Purkinje cell (primary cell): ENCODE results near the gene ZNF544. TPM values are rescaled to one million over a fixed set of nuclear protein-coding genes. Genes with fewer than 3 reads are reported as not detected.

Experiments used
- polyA plus RNA-seq: library from polyadenylated mRNA; unstranded; fragments of >200 nt; fragmentation: Nextera tagmentation; gene quantifications from 2 replicates; pipeline ENCODE4 v1.2.1, GENCODE V29; 2014

Gene ZNF544
- polyA plus RNA-seq = 18.3 and 31.5 TPM in 2 replicates

GRCh38 chr19:58228585-58229254 is at the start of gene ZNF544:
Gene ZNF544 (plus strand): TSS chr19:58228914. CDS start chr19:58244024, 15,110 bp downstream.

DNA sequence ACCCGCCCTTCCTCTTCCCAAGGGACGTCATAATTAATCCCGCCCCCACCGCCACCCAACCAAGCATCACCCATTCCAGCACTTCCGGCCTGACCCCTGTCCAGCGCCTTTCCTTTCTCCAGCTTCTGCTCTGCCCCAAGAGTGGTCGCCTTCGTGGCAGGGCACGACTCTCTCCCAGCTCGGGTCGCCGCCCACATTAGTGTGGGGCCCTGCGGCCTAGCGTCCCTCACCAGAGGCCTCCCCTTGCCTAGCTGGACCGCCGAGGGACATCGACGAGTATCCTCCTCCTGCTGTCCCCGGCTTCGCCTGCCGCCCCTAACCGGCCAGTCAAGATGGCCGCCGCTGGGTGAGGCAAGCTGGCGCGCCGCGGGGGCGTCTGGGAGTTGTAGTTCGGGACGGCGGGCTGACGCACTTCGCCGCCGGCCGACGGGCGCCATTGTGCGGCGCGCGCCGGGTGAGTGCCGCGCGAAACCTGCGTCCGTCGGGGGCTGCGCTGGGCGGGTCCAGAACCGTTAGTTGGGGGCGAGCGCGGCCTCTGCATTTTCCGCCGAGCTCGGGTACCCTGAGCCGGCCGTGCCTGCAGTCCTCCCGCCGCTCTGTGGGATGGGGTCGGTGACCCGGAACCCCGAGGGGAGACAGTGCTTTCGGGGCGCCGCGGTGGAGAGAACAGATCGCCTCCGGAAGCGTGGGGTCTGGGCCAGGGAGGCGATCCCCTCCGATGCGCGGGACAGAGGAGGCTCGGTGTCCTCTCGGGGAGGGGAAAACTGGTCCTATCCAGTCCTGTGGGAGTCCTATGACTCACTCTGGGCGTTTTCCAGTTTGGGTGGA is 45.5 kb upstream of the ZNF544 start, which contains the start of gene ZNF274:
ZNF274 (plus strand) TSS at position 73 of the 828 bp plus-strand sequence. CDS start 905 bp downstream, outside the sequence.

DNA sequence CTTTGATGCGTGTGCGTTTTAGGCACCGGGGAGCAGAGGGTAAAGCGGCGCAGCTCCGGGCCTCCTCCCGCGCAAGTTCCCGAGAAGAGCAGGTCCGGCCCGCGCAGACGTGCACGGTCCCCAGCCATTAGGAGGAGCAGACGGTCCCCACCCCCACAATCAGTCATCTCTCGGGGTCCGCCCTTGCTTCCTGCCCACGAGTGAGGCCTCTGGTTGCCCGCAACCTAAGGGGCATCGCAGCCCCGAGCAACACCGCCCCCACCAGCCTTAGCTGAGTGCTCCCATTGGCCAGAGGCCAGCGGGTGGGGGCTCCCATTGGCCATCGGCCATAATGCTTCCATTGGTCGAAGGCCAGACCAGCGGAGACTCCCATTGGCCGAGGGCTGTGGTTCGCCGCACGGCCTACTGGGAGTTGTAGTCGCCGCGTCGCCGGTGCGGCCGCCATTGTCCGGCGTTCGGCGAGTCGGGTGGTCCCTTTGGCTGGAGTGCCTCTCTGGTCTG is 49.9 kb downstream of the ZNF544 start, which contains the start of gene ZNF8:
ZNF8 (plus strand) TSS at position 415 of the 501 bp plus-strand sequence. CDS start 127 bp downstream, outside the sequence.

GRCh38 chr19:58305065-58305931 is 76.6 kb downstream of the ZNF544 start, which contains the start of gene ERVK3-1:
Gene ERVK3-1 (plus strand): TSS chr19:58305377. CDS start chr19:58312169, 6,792 bp downstream.

Other genes with a start within 250 kb of the ZNF544 start
- 5.3 and 13.3 TPM in 2 replicates for gene ZNF606, start 226.1 kb upstream of the ZNF544 start, polyA plus RNA-seq
- gene ZSCAN1, start 194.9 kb upstream of the ZNF544 start, polyA plus RNA-seq = 0.52 TPM in 1 of 2 replicates, not detected in the other
- 5.3 and 5.6 TPM in 2 replicates for gene ZNF135, start 169.6 kb upstream of the ZNF544 start, polyA plus RNA-seq
- 24.8 and 26.1 TPM in 2 replicates for gene ZSCAN18, start 130.7 kb upstream of the ZNF544 start, polyA plus RNA-seq
- gene ZNF329, start 78.1 kb upstream of the ZNF544 start, polyA plus RNA-seq = 2.5 and 2.9 TPM in 2 replicates
- 4.2 and 9.0 TPM in 2 replicates for gene ZNF274, start 45.9 kb upstream of the ZNF544 start, polyA plus RNA-seq
- gene ZNF8, start 50.0 kb downstream of the ZNF544 start, polyA plus RNA-seq = 0.55 and 1.3 TPM in 2 replicates
- gene ERVK3-1, start 76.5 kb downstream of the ZNF544 start, polyA plus RNA-seq = 113 and 115 TPM in 2 replicates
- 0.51 TPM in 1 of 2 replicates, not detected in the other for gene ZSCAN22, start 98.1 kb downstream of the ZNF544 start, polyA plus RNA-seq
- gene A1BG, start 124.6 kb downstream of the ZNF544 start, polyA plus RNA-seq = 0.66 TPM in 1 of 2 replicates, not detected in the other
- gene ZNF497, start 133.8 kb downstream of the ZNF544 start, polyA plus RNA-seq = 0.09 and 0.14 TPM in 2 replicates
- gene ZNF837, start 152.1 kb downstream of the ZNF544 start, polyA plus RNA-seq = not detected in 2 replicates
- 419 and 449 TPM in 2 replicates for gene RPS5, start 158.4 kb downstream of the ZNF544 start, polyA plus RNA-seq
- gene RNF225, start 166.7 kb downstream of the ZNF544 start, polyA plus RNA-seq = not detected in 2 replicates
- 3.9 and 8.9 TPM in 2 replicates for gene ZNF584, start 179.7 kb downstream of the ZNF544 start, polyA plus RNA-seq
- 1.0 and 2.4 TPM in 2 replicates for gene ZNF132, start 211.2 kb downstream of the ZNF544 start, polyA plus RNA-seq
- gene ZNF324B, start 222.7 kb downstream of the ZNF544 start, polyA plus RNA-seq = 0.07 TPM in 1 of 2 replicates, not detected in the other
- 0.94 and 2.4 TPM in 2 replicates for gene ZNF324, start 238.2 kb downstream of the ZNF544 start, polyA plus RNA-seq
- gene ZNF446, start 247.4 kb downstream of the ZNF544 start, polyA plus RNA-seq = 1.5 and 2.1 TPM in 2 replicates